GM23338 (cell line): ENCODE data around the gene KCNMA1.

Experiments
- CTCF ChIP-seq, 2 experiments: fragments of 200-600 bp in 1 of 2; sonication (generic) in 1 of 2; conservative IDR thresholded peaks; 2 replicates each; pipeline versions ENCODE4 v1.5.1 to v1.6.1; 2016 to 2017; ENCODE audit warnings: antibody characterized with exemption in 2 of 2, low read depth in 2 of 2, mild to moderate bottlenecking in 2 of 2, moderate library complexity in 1 of 2
- ETS1 ChIP-seq: IDR thresholded peaks from 2 replicates; pipeline ENCODE4 v1.6.1; 2016; ENCODE audit warnings: antibody characterized with exemption
- EZH2 ChIP-seq: fragments of 200-600 bp; sonication (generic); IDR thresholded peaks from one replicate; pipeline ENCODE4 v1.8.0; 2017; ENCODE audit warnings: antibody characterized with exemption, mild to moderate bottlenecking, low read depth; ENCODE audit not compliant: unreplicated experiment
- POLR2AphosphoS5 ChIP-seq: IDR thresholded peaks from 2 replicates; pipeline ENCODE4 v1.6.1; 2016; ENCODE audit warnings: antibody characterized with exemption, low read depth
- REST ChIP-seq: IDR thresholded peaks from one replicate; pipeline ENCODE4 v1.6.1; 2018; ENCODE audit warnings: antibody characterized with exemption; ENCODE audit not compliant: unreplicated experiment

GRCh38 chr10:77566236-77566635, 71.4 kb downstream of the KCNMA1 start:
- TF ChIP-seq CTCF (conservative IDR thresholded peaks at IDR 0.05; ENCODE audit: low read depth in 2 of 2) (no peak), ETS1 (no peak), POLR2AphosphoS5 (no peak), REST (no peak), EZH2 (no peak)
